Glutamatergic neuron (in vitro differentiated cells): ENCODE measurements around the gene THOC1. TPM values are rescaled to one million over a fixed set of nuclear protein-coding genes. Genes with fewer than 3 reads are reported as not detected.

Experiments used
- DNase-seq: peaks from one replicate; pipeline ENCODE4 v3.0.0; 2022
- H3K27ac Mint-ChIP-seq: one replicate; pipeline ENCODE4 v1.8.0; 2020; ENCODE audit warnings: mild to moderate bottlenecking, mixed read lengths, inconsistent platforms; ENCODE audit not compliant: unreplicated experiment
- H3K27me3 Mint-ChIP-seq: one replicate; pipeline ENCODE4 v1.8.0; 2020; ENCODE audit warnings: mild to moderate bottlenecking, moderate library complexity, mixed read lengths, inconsistent platforms; ENCODE audit not compliant: unreplicated experiment
- H3K36me3 Mint-ChIP-seq: one replicate; pipeline ENCODE4 v1.8.0; 2020; ENCODE audit warnings: mild to moderate bottlenecking, mixed read lengths, inconsistent platforms; ENCODE audit not compliant: unreplicated experiment
- H3K4me1 Mint-ChIP-seq: one replicate; pipeline ENCODE4 v1.8.0; 2020; ENCODE audit warnings: mild to moderate bottlenecking, low read depth, mixed read lengths, inconsistent platforms; ENCODE audit not compliant: unreplicated experiment
- H3K4me3 Mint-ChIP-seq: one replicate; pipeline ENCODE4 v1.8.0; 2020; ENCODE audit warnings: mild to moderate bottlenecking, mixed read lengths, inconsistent platforms; ENCODE audit not compliant: unreplicated experiment
- H3K9me3 Mint-ChIP-seq: one replicate; pipeline ENCODE4 v1.8.0; 2020; ENCODE audit warnings: mild to moderate bottlenecking, moderate library complexity, mixed read lengths, inconsistent platforms; ENCODE audit not compliant: unreplicated experiment
- total RNA-seq: library from RNA; stranded (reverse); fragmentation: NEBNext Ultra II Directional; extraction: Animal tissue kit (Norgen Biotek cat#: 25700); gene quantifications from one replicate; pipeline ENCODE4 v1.2.1, GENCODE V29; 2021; ENCODE audit not compliant: unreplicated experiment
- TF ChIP-seq, protein P1 (sequence below): fragments of 200-600 bp; sonication (generic); IDR thresholded peaks from one replicate; pipeline ENCODE4 v1.5.0; 2021; ENCODE audit not compliant: partially characterized antibody, unreplicated experiment

THOC1 gene
- total RNA-seq, 1 donor from 2014 or later: 62.3 TPM

- no peak for DNase-seq
- TF ChIP-seq, protein P1, sequence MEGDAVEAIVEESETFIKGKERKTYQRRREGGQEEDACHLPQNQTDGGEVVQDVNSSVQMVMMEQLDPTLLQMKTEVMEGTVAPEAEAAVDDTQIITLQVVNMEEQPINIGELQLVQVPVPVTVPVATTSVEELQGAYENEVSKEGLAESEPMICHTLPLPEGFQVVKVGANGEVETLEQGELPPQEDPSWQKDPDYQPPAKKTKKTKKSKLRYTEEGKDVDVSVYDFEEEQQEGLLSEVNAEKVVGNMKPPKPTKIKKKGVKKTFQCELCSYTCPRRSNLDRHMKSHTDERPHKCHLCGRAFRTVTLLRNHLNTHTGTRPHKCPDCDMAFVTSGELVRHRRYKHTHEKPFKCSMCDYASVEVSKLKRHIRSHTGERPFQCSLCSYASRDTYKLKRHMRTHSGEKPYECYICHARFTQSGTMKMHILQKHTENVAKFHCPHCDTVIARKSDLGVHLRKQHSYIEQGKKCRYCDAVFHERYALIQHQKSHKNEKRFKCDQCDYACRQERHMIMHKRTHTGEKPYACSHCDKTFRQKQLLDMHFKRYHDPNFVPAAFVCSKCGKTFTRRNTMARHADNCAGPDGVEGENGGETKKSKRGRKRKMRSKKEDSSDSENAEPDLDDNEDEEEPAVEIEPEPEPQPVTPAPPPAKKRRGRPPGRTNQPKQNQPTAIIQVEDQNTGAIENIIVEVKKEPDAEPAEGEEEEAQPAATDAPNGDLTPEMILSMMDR: no peak
- H3K4me3 Mint-ChIP-seq: no peak overlapping the region
- H3K9me3 Mint-ChIP-seq: no peaks in the 10 kb centered on the region
- H3K36me3 Mint-ChIP-seq: no peaks in the 10 kb centered on the region
- peaks cover 4% of the 10 kb centered on the region for H3K4me1 Mint-ChIP-seq
- no peaks in the 10 kb centered on the region for H3K27me3 Mint-ChIP-seq
- H3K27ac Mint-ChIP-seq: no peak overlapping the region
These were observed 22.5 kb downstream of the THOC1 start for GRCh38 chr18:245282-245847.

DNA sequence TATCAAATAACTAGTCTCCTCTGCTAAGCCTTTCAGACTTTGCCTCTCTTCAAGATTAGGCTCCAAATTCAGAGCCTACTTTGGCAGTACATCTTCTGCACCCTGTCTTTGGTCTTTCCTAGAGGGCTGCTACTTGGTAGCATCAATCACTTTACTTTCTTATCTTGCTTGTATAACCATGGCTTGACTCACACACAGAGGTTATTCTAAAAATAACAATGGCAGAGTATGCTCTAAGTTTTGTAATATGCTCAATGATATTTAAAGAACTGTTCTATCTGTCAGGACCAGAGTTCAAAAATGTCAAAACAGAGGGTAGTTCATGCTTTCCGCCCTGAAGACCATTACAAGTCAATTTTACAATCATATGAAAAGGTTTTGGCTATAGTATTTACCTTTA lies 27.7 kb downstream of the THOC1 start:
- Mint-ChIP-seq H3K27me3 (no peaks in the 10 kb centered on the region), H3K9me3 (no peaks in the 10 kb centered on the region), H3K27ac (no peak overlapping the region), H3K4me3 (no peak overlapping the region), H3K4me1 (no peaks in the 10 kb centered on the region), H3K36me3 (no peaks in the 10 kb centered on the region)
- no peak for DNase-seq
- TF ChIP-seq, protein P1: no peak

DNA sequence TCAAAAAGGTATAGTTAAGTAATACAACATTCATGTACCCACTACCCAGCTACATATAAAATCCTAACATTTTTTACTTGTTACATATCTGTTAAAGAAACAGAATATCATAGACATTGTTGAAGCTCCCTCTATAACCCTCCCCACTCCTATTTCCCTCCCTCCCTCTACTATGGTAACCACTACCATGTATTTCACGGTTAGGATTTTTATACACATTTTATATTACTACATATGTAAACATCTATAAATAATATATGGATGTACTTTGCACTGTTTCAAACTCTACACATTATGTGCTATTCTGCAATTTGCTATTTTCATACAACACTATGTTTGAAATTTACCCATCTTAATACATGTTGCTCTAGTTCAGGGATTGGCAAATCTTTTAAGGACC lies 36.3 kb downstream of the THOC1 start:
- DNase-seq: no peak
- Mint-ChIP-seq H3K9me3 (no peaks in the 10 kb centered on the region), H3K27ac (no peak overlapping the region), H3K27me3 (no peaks in the 10 kb centered on the region), H3K36me3 (peaks cover 5% of the 10 kb centered on the region), H3K4me3 (no peak overlapping the region), H3K4me1 (no peaks in the 10 kb centered on the region)
- TF ChIP-seq, protein P1: no peak

- TF ChIP-seq, protein P1: no peak
- peaks cover 5% of the 10 kb centered on the region for H3K36me3 Mint-ChIP-seq
- no peak overlapping the region for H3K27ac Mint-ChIP-seq
- no peak overlapping the region for H3K4me3 Mint-ChIP-seq
- no peak for DNase-seq
- H3K4me1 Mint-ChIP-seq: no peaks in the 10 kb centered on the region
- H3K9me3 Mint-ChIP-seq: no peaks in the 10 kb centered on the region
- no peaks in the 10 kb centered on the region for H3K27me3 Mint-ChIP-seq
These were observed 39.3 kb downstream of the THOC1 start for GRCh38 chr18:228586-228985.

- TF ChIP-seq, protein P1: no peak
- H3K4me3 Mint-ChIP-seq: no peak overlapping the region
- no peaks in the 10 kb centered on the region for H3K27me3 Mint-ChIP-seq
- H3K27ac Mint-ChIP-seq: no peak overlapping the region
- no peak for DNase-seq
- H3K9me3 Mint-ChIP-seq: no peaks in the 10 kb centered on the region
- H3K4me1 Mint-ChIP-seq: no peaks in the 10 kb centered on the region
- H3K36me3 Mint-ChIP-seq: peaks cover 5% of the 10 kb centered on the region
These were observed 39.9 kb downstream of the THOC1 start for GRCh38 chr18:227902-228301.
